Ishikawa (cell line): ENCODE results near the gene MANSC4.

Experiments used
- EP300 ChIP-seq: IDR thresholded peaks from 2 replicates; pipeline ENCODE4 v1.6.1; 2012; ENCODE audit warnings: borderline replicate concordance

MANSC4 gene

DNA sequence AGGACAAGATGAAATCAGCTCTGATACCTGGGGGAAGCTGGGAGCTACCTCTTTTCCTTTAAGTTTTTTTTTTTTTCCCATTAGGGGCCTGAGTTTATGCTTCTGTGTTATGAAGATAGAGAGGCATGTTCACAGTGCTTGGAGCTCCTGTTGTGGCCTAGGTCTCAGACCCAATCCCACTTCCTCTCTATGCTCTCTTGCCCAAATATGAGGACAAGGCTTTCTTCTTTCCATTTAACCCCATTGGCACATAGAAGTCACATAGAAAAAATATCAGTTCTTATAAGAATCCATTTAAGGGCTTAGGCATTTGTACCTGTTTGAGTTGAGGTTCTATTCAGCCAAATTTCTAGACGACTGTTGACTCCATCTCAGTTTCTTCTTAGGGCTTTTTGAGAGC, 56.8 kb downstream of the MANSC4 start:
- TF ChIP-seq EP300: no peak
